GM12878 (cell line): Measurements from ENCODE around the gene CACNA1D. TPM values are rescaled to one million over a fixed set of nuclear protein-coding genes. Genes with fewer than 3 reads are reported as not detected.

Experiments used
- ATAC-seq: fragments of 200-7000 bp; cut with Tn5 transposase; 3 replicates; pipeline ENCODE4 v1.9.1; 2020; ENCODE audit warnings: mild to moderate bottlenecking, moderate library complexity
- BruUV-seq: library from RNA; stranded (reverse); fragments of 400-500 nt; replicated peaks from 2 replicates; lab custom pipeline; 2021; lab: Mats Ljungman, UMichigan
- CTCF ChIA-PET: fragments of 300-600 bp; sonication (Branson Sonifier 250); formaldehyde crosslinking; extraction: SDS; loops from one replicate; lab custom pipeline; 2021; ENCODE audit warnings: inconsistent platforms; lab: Yijun Ruan, JAX
- POLR2A ChIA-PET: fragments of 350-600 bp; formaldehyde crosslinking; extraction: SDS; loops from one replicate; lab custom pipeline; 2021; ENCODE audit warnings: inconsistent platforms; lab: Charles Lee
- RAD21 ChIA-PET: fragments of 300-600 bp; sonication (Branson Sonifier 250); formaldehyde crosslinking; loops from one replicate; lab custom pipeline; 2023; ENCODE audit warnings: antibody characterized with exemption; ENCODE audit not compliant: unreplicated experiment; lab: Charles Lee
- SMC1A ChIA-PET: fragments of 300-600 bp; sonication (Branson Sonifier 250); formaldehyde crosslinking; loops from one replicate; lab custom pipeline; 2023; ENCODE audit not compliant: unreplicated experiment, uncharacterized antibody; lab: Charles Lee
- DNase-seq: peaks from one replicate; pipeline ENCODE4 v3.0.0-alpha.2; 2011; ENCODE audit warnings: low read depth, low spot score
- FAIRE-seq: peaks from 3 replicates; lab custom pipeline; 2011; peaks lifted over from hg19 to GRCh38; lab: Jason Lieb, UNC
- H2AFZ ChIP-seq: 2 replicates; pipeline ENCODE4 v1.6.0; 2011; ENCODE audit warnings: low read depth, low read length, control low read depth; ENCODE audit not compliant: control insufficient read depth
- H3K27ac ChIP-seq: 2 replicates; pipeline ENCODE4 v1.5.1; 2011; ENCODE audit warnings: control low read depth; ENCODE audit not compliant: control insufficient read depth, insufficient read depth
- H3K27me3 ChIP-seq, 2 experiments: replicated peaks in 1 of 2; 2 replicates each; pipeline versions ENCODE4 v1.6.0 to v1.6.1; 2011; ENCODE audit warnings: low read length in 1 of 2; ENCODE audit not compliant: control insufficient read depth in 2 of 2, insufficient read depth in 2 of 2
- H3K36me3 ChIP-seq, 2 experiments: 2 replicates each; pipeline ENCODE4 v1.5.1; 2011; ENCODE audit warnings: low read length in 1 of 2; ENCODE audit not compliant: control insufficient read depth in 2 of 2, insufficient read depth in 2 of 2
- H3K4me1 ChIP-seq: 2 replicates; pipeline ENCODE4 v1.6.1; 2011; ENCODE audit warnings: mild to moderate bottlenecking, low read length, moderate library complexity, mixed read lengths; ENCODE audit not compliant: control insufficient read depth, insufficient read depth
- H3K4me2 ChIP-seq: 2 replicates; pipeline ENCODE4 v1.6.0; 2011; ENCODE audit warnings: control low read depth; ENCODE audit not compliant: control insufficient read depth, insufficient read depth
- H3K4me3 ChIP-seq: fragments of 200-600 bp; sonication (generic); 2 replicates; pipeline ENCODE4 v1.5.1; 2016
- H3K79me2 ChIP-seq: 2 replicates; pipeline ENCODE4 v1.6.0; 2011; ENCODE audit warnings: low read length; ENCODE audit not compliant: control insufficient read depth, insufficient read depth
- H3K9ac ChIP-seq: 2 replicates; pipeline ENCODE4 v1.8.0; 2011; ENCODE audit warnings: low read length, control low read depth, mixed read lengths; ENCODE audit not compliant: control insufficient read depth, insufficient read depth
- H3K9me3 ChIP-seq: replicated peaks from 3 replicates; pipeline ENCODE4 v1.5.1; 2011; ENCODE audit warnings: mild to moderate bottlenecking, low read length; ENCODE audit not compliant: control insufficient read depth, insufficient read depth
- H4K20me1 ChIP-seq: 2 replicates; pipeline ENCODE4 v1.6.0; 2011; ENCODE audit not compliant: control insufficient read depth, insufficient read depth
- CHD1 ChIP-seq: IDR thresholded peaks from 2 replicates; pipeline ENCODE4 v1.6.1; 2012; ENCODE audit warnings: low read depth, low read length, improper control_type of control experiment
- ELK1 ChIP-seq: IDR thresholded peaks from 2 replicates; pipeline ENCODE4 v1.6.1; 2012; ENCODE audit warnings: low read depth, low read length, improper control_type of control experiment
- MYB ChIP-seq: fragments of 150-350 bp; IDR thresholded peaks from 2 replicates; pipeline ENCODE4 v1.6.1; 2014; ENCODE audit warnings: mild to moderate bottlenecking, low read depth, low read length, borderline replicate concordance
- POLR2A ChIP-seq: IDR thresholded peaks from 2 replicates; pipeline ENCODE4 v1.6.1; 2011; ENCODE audit warnings: low read depth, mild to moderate bottlenecking, low read length
- RCOR1 ChIP-seq: conservative IDR thresholded peaks from 2 replicates; pipeline ENCODE4 v1.6.1; 2012; ENCODE audit warnings: low read depth, low read length, improper control_type of control experiment
- SREBF1 ChIP-seq: IDR thresholded peaks from 2 replicates; pipeline ENCODE4 v1.6.1; 2012; ENCODE audit warnings: mild to moderate bottlenecking, low read length
- TARDBP ChIP-seq: IDR thresholded peaks from 2 replicates; pipeline ENCODE4 v1.6.1; 2016; ENCODE audit warnings: borderline replicate concordance
- TCF3 ChIP-seq: IDR thresholded peaks from 2 replicates; pipeline ENCODE4 v1.6.1; 2012; ENCODE audit warnings: low read depth, mild to moderate bottlenecking, low read length, borderline replicate concordance; ENCODE audit not compliant: insufficient read depth
- YBX1 ChIP-seq: fragments of 450-650 bp; IDR thresholded peaks from 2 replicates; pipeline ENCODE4 v1.6.1; 2016; ENCODE audit warnings: antibody characterized with exemption
- ZNF384 ChIP-seq: IDR thresholded peaks from 2 replicates; pipeline ENCODE4 v1.6.1; 2012; ENCODE audit warnings: low read depth, mild to moderate bottlenecking, low read length, improper control_type of control experiment, borderline replicate concordance
- WGBS: methylation state at CpG from one replicate; pipeline ENCODE4 v1.1.6; 2016; ENCODE audit warnings: low lambda C conversion rate; ENCODE audit not compliant: insufficient replicate concordance, insufficient coverage; ENCODE audit errors: missing lambda C conversion rate; 5-methylcytosine and 5-hydroxymethylcytosine counted together
- in situ Hi-C: fragments of 300-500 bp; cut with MboI; formaldehyde crosslinking; loops from 9 replicates; pipeline ENCODE4 v1.14.3; 2018; ENCODE audit warnings: mixed read lengths
- intact Hi-C: fragments of 100-400 bp; cut with micrococcal nuclease; formaldehyde crosslinking; loops from one replicate; pipeline ENCODE4 v1.14.2; 2022; ENCODE audit not compliant: unreplicated experiment
- polyA plus RNA-seq, 11 experiments: library from polyadenylated mRNA; depleted of rRNA in 4 of 11; unstranded in 6 of 11; stranded (reverse) in 5 of 11; fragments of >200 nt; fragmentation: Nextera tagmentation in 4 of 11; fragmentation: Illumina TruSeq in 1 of 11; extraction: Ambion mirVana in 4 of 11; extraction: Trizol in 1 of 11; gene quantifications; 1 replicate in 1 of 11; 2 replicates in 10 of 11; pipeline versions ENCODE4 v1.2.1 to v1.2.3, GENCODE V29; 2011 to 2016; ENCODE audit warnings: inconsistent platforms in 2 of 11, missing spikeins in 2 of 11, low read depth in 1 of 11
- total RNA-seq, 4 experiments: library from RNA; depleted of rRNA in 3 of 4; stranded (reverse); fragments of >200 nt in 3 of 4; fragmentation: Illumina TruSeq in 1 of 4; extraction: Trizol in 1 of 4; gene quantifications; 2 replicates each; pipeline versions ENCODE4 v1.2.1 to v1.2.3, GENCODE V29; 2013 to 2021
- TF ChIP-seq, protein P1 (sequence below): IDR thresholded peaks from 2 replicates; pipeline ENCODE4 v1.6.1; 2012; ENCODE audit warnings: low read length, inconsistent platforms

Gene CACNA1D
- total and polyA plus RNA-seq, 10 of the 15 experiments (the other 5 are each of a cell fraction or from before 2014, with no cell fraction given), result 0.21 to 24.4 (median 1.6) TPM

- no peak overlapping the region for H3K4me3 ChIP-seq
- ATAC-seq (no peak), FAIRE-seq (no peak), DNase-seq (no peak)
- RAD21 ChIA-PET, result no interaction called here
- H3K9ac ChIP-seq, result no peak overlapping the region
- H3K4me2 ChIP-seq, result no peak overlapping the region
- H3K27ac ChIP-seq, result no peak overlapping the region
- no TSS peak for BruUV-seq
- H3K4me1 ChIP-seq, result peaks cover 14% of the 10 kb centered on the region
- POLR2A ChIA-PET, result no interaction called here
- H4K20me1 ChIP-seq, result no peaks in the 10 kb centered on the region
- TF ChIP-seq, protein P1, sequence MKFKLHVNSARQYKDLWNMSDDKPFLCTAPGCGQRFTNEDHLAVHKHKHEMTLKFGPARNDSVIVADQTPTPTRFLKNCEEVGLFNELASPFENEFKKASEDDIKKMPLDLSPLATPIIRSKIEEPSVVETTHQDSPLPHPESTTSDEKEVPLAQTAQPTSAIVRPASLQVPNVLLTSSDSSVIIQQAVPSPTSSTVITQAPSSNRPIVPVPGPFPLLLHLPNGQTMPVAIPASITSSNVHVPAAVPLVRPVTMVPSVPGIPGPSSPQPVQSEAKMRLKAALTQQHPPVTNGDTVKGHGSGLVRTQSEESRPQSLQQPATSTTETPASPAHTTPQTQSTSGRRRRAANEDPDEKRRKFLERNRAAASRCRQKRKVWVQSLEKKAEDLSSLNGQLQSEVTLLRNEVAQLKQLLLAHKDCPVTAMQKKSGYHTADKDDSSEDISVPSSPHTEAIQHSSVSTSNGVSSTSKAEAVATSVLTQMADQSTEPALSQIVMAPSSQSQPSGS, result no peak
- no peak for TF ChIP-seq ELK1
- no peak for TF ChIP-seq MYB
- TF ChIP-seq ZNF384, result no peak
- TF ChIP-seq TARDBP, result no peak
- TF ChIP-seq RCOR1, result no peak
- TF ChIP-seq SREBF1, result no peak
- TF ChIP-seq TCF3, result no peak
- no peak for TF ChIP-seq POLR2A
- TF ChIP-seq YBX1, result no peak
- no peak for TF ChIP-seq CHD1
- no peak overlapping the region for H2AFZ ChIP-seq
- peaks cover 0 to 10% of the 10 kb centered on the region in 2 experiments; a peak in 3 of 4 replicates for H3K36me3 ChIP-seq
- H3K27me3 ChIP-seq, result no peaks in the 10 kb centered on the region
- WGBS, result 95% methylated on average over 4 of the region's 4 CpGs
- H3K9me3 ChIP-seq, result no peaks in the 10 kb centered on the region
- CTCF ChIA-PET, result interaction anchor here (1.5 kb wide), 1 partner anchor 20 kb away, joined by 4 read pairs; no protein-coding TSS in a partner anchor
- in situ Hi-C loops, result no loop called here
- SMC1A ChIA-PET, result interaction anchor here (1.3 kb wide), 1 partner anchor 16 kb away, joined by 3 read pairs; no protein-coding TSS in a partner anchor
- intact Hi-C loops, result no loop called here
- H3K79me2 ChIP-seq, result no peaks in the 10 kb centered on the region
Observed at GRCh38 chr3:53860196-53860595, 365.8 kb downstream of the CACNA1D start.
